ENCODE data around the gene HSP90AB1.

The HSP90AB1 gene

GRCh38 chr6:44269921-44270525 is 23.1 kb downstream of the HSP90AB1 start, which contains the start of gene TMEM151B:
TMEM151B (plus strand) TSS chr6:44270450; CDS start chr6:44270743, 293 bp downstream.
- no peak for FAIRE-seq

- FAIRE-seq, result no peak
Observed at GRCh38 chr6:44270526-44271405, 23.9 kb downstream of the HSP90AB1 start.

- no peak for FAIRE-seq
Observed at GRCh38 chr6:44271406-44271723, 24.5 kb downstream of the HSP90AB1 start.

- FAIRE-seq, result no peak
Observed at GRCh38 chr6:44271914-44272313, 25.0 kb downstream of the HSP90AB1 start.

- no peak for FAIRE-seq
Observed at GRCh38 chr6:44272529-44272928, 25.6 kb downstream of the HSP90AB1 start.

GRCh38 chr6:44272999-44273566 is 26.2 kb downstream of the HSP90AB1 start:
- no peak for FAIRE-seq

GRCh38 chr6:44273617-44274016 is 26.7 kb downstream of the HSP90AB1 start:
- FAIRE-seq, result no peak

- no peak for FAIRE-seq
Observed at GRCh38 chr6:44275271-44275748, 28.4 kb downstream of the HSP90AB1 start.

GRCh38 chr6:44275749-44276648 is 29.1 kb downstream of the HSP90AB1 start:
- FAIRE-seq, result no peak

- FAIRE-seq, result no peak
Observed at GRCh38 chr6:44276667-44277640, 30.1 kb downstream of the HSP90AB1 start.

GRCh38 chr6:44277763-44278162 is 30.9 kb downstream of the HSP90AB1 start:
- no peak for FAIRE-seq

GRCh38 chr6:44278315-44278714 is 31.4 kb downstream of the HSP90AB1 start:
- no peak for FAIRE-seq

- FAIRE-seq, result no peak
Observed at GRCh38 chr6:44278774-44279697, 32.1 kb downstream of the HSP90AB1 start.

- FAIRE-seq, result no peak
Observed at GRCh38 chr6:44284121-44284520, 37.2 kb downstream of the HSP90AB1 start.

GRCh38 chr6:44284867-44285266 is 38.0 kb downstream of the HSP90AB1 start:
- FAIRE-seq, result no peak

- FAIRE-seq, result no peak
Observed at GRCh38 chr6:44285552-44286284, 38.8 kb downstream of the HSP90AB1 start.

GRCh38 chr6:44286285-44286565 is 39.3 kb downstream of the HSP90AB1 start:
- FAIRE-seq, result no peak

GRCh38 chr6:44286747-44287146 is 39.8 kb downstream of the HSP90AB1 start:
- FAIRE-seq, result no peak

GRCh38 chr6:44289726-44290260 is 42.9 kb downstream of the HSP90AB1 start:
- no peak for FAIRE-seq

GRCh38 chr6:44291841-44292240 is 44.9 kb downstream of the HSP90AB1 start:
- FAIRE-seq, result no peak

Data from A204.1 (cell line).